ENCODE measurements around the gene LUC7L2.
"Not testable (repeated sequence)": the region's sequence is repeated elsewhere in the genome, so short reads cannot be mapped to it uniquely, and the experiment has no call there.

The LUC7L2 gene

DNA sequence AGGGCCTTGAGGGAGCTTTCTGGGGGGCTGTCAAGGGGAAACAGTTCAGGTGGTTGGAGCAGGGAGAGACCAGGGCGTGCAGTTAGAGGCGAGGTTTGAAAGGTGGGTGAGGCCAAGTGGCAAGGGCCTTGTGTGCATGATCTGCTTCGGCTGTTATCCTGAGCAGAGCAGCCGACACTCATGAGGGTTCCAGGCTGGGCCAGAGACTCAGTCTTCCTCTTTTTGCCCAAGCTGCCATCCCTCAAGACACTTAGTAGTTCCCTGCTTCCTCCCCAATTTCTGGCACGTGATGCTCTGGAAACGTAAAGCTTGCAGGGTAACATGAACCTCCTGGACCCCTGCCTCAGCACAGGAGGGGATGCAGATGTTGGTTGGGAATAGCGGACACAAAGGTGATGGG lies 79.7 kb downstream of the LUC7L2 start:
- H3K9ac ChIP-seq (ENCODE audit: low read length): no peak overlapping the region
- H3K27ac ChIP-seq (ENCODE audit: low read depth, low read length): no peak overlapping the region
- H3K4me3 ChIP-seq (ENCODE audit: low read length): no peak overlapping the region
- peaks cover under 1% of the 10 kb centered on the region for H3K4me1 ChIP-seq (ENCODE audit: control insufficient read depth, insufficient read depth, low read length)
- no peaks in the 10 kb centered on the region for H3K36me3 ChIP-seq (ENCODE audit: control insufficient read depth, insufficient read depth, low read length)
- no peaks in the 10 kb centered on the region for H3K27me3 ChIP-seq (ENCODE audit: control insufficient read depth, insufficient read depth, low read length)

DNA sequence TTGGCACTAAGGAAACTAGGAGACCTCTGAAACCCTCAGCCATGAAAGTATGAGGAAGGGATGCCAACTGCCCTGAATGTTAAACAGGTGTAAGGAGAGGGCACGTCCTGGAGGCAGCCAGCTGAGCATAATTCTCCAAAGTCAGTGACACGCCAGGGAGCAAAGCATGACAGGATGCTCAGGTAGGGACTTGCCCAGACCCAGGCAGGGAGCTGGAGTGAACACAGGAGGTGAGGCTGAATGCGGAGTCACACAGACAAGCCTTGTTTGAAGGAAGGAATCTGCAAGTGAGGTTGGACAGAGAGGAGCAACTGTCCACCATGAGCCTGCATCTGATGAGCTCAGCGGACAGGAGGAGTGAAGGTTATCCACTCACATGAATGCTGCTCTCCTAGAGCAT lies 82.3 kb downstream of the LUC7L2 start:
- no peak overlapping the region for H3K4me3 ChIP-seq (ENCODE audit: low read length)
- no peaks in the 10 kb centered on the region for H3K27me3 ChIP-seq (ENCODE audit: control insufficient read depth, insufficient read depth, low read length)
- H3K9ac ChIP-seq (ENCODE audit: low read length): no peak overlapping the region
- no peaks in the 10 kb centered on the region for H3K4me1 ChIP-seq (ENCODE audit: control insufficient read depth, insufficient read depth, low read length)
- H3K27ac ChIP-seq (ENCODE audit: low read depth, low read length): no peak overlapping the region
- no peaks in the 10 kb centered on the region for H3K36me3 ChIP-seq (ENCODE audit: control insufficient read depth, insufficient read depth, low read length)

DNA sequence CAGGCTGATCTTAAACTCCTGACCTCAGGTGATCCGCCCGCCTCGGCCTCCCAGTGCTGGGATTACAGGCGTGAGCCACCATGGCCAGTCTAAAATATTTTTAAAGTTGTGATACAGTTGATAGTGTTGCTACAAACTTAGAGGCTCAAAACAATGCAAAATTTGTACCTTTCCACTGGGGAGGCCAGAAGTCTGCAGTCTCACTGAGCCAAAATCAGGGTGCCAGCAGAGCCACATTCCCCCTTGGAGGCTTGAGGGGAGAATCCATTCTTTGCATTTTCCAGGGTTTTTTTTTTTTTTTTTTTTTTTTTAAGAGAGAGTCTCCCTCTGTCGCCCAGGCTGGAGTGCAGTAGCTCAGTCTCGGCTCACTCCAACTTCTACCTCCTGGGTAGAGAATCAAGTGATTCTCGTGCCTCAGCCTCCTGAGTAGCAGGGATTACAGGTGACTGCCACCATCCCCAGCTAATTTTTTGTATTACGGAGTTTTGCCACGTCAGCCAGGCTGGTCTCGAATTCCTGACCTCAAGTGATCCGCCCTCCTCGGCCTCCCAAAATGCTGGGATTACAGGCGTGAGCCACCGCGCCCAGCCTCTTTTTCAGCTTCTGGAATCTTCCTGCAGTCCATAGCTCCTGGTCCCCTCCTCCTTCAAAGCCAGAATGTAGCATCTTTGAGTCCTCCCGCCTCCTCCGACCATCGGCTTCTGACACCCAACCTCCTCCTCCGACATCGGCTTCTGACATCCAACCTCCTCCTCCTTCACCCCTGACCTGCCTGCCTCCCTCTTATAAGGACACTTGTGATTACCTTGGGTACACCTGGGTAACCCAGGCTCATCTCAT lies 86.6 kb downstream of the LUC7L2 start:
- H3K9ac ChIP-seq (ENCODE audit: low read length): no peak overlapping the region
- H3K36me3 ChIP-seq (ENCODE audit: control insufficient read depth, insufficient read depth, low read length): no peaks in the 10 kb centered on the region

DNA sequence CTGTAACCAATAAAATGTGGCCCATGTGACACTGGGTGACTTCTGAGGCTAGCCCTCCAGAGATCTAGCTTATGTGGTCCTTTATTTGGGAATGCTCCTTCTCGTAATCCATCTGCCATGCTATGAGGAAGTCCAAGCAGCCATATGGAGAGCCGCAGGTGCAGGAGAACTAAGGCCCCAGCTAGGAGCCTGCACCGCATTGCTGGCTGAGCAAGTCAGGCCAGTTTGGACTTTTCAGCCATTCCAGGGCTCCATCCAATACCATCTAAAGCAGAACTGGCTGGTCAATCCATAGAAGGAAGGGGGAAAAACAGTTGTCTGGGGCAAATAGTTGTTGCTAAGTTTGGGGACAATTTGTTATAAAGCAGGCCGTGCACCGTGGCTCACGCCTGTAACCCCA lies 91.2 kb downstream of the LUC7L2 start:
- no peak overlapping the region for H3K4me3 ChIP-seq (ENCODE audit: low read length)

More for the DNA sequence above, 86.6 kb downstream of the LUC7L2 start:
- H3K4me3 ChIP-seq (ENCODE audit: low read length): no peak overlapping the region
- no peak overlapping the region for H3K27ac ChIP-seq (ENCODE audit: low read depth, low read length)
- H3K4me1 ChIP-seq (ENCODE audit: control insufficient read depth, insufficient read depth, low read length): no peaks in the 10 kb centered on the region
- no peaks in the 10 kb centered on the region for H3K27me3 ChIP-seq (ENCODE audit: control insufficient read depth, insufficient read depth, low read length)

DNA sequence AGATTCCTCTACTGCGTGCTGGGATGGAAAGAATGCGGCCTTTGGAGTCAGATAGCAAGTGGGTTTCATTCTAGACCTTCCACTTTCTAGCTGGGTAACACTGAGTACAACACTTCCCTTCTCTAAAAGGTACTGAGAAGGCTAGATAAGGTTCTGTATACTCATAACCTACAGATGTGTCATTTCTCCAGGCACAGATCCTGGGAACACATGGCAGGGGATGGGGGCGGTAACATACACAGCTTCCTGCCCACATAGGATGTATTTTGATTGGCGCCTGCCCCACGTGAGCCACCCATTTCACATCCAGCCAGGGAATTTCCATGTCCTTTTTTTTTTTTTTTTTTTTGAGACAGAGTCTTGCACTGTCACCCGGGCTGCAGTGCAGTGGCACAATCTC lies 91.9 kb downstream of the LUC7L2 start:
- H3K4me1 ChIP-seq (ENCODE audit: control insufficient read depth, insufficient read depth, low read length): no peaks in the 10 kb centered on the region
- no peaks in the 10 kb centered on the region for H3K27me3 ChIP-seq (ENCODE audit: control insufficient read depth, insufficient read depth, low read length)
- H3K9ac ChIP-seq (ENCODE audit: low read length): no peak overlapping the region
- no peak overlapping the region for H3K27ac ChIP-seq (ENCODE audit: low read depth, low read length)
- H3K36me3 ChIP-seq (ENCODE audit: control insufficient read depth, insufficient read depth, low read length): no peaks in the 10 kb centered on the region
- H3K4me3 ChIP-seq (ENCODE audit: low read length): no peak overlapping the region

More for the DNA sequence above, 91.2 kb downstream of the LUC7L2 start:
- no peak overlapping the region for H3K27ac ChIP-seq (ENCODE audit: low read depth, low read length)
- H3K9ac ChIP-seq (ENCODE audit: low read length): no peak overlapping the region
- no peaks in the 10 kb centered on the region for H3K27me3 ChIP-seq (ENCODE audit: control insufficient read depth, insufficient read depth, low read length)
- no peaks in the 10 kb centered on the region for H3K4me1 ChIP-seq (ENCODE audit: control insufficient read depth, insufficient read depth, low read length)
- no peaks in the 10 kb centered on the region for H3K36me3 ChIP-seq (ENCODE audit: control insufficient read depth, insufficient read depth, low read length)

DNA sequence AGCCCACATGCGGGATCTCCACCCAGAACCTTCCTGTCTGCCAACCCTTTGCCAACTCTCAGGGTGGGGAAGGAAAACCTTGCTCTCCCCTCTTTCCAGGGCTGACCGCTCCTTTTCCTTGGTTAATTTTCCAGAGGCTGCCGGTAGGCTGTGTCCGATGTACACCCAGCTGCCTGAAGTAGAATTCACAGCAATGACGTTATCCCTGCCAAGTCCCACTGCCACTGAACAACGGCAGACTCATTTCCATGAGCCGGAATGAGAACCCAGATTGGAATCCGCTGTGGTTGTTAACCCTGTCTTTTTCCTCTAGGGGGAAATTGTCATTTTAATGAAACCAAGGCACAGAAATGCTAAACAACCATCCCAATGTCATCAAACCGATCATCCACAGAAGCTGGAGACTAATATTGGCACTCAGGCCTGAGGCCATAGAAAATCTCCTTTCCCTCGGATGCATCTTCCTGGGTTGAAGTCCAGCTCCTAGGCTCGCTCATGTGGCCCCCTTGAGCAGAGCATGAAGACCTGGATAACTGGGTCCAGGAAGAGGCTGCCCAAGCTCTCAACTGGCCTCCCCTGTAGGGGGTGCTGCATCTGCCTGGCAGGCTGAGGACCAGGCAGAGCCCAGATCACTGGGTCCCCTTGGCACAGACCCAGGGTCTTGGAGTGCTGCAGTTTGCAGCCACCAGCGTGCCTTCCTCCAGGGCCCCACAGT lies 93.4 kb downstream of the LUC7L2 start:
- H3K9ac ChIP-seq (ENCODE audit: low read length): no peak overlapping the region
- no peak overlapping the region for H3K4me3 ChIP-seq (ENCODE audit: low read length)
- H3K36me3 ChIP-seq (ENCODE audit: control insufficient read depth, insufficient read depth, low read length): no peaks in the 10 kb centered on the region
- H3K4me1 ChIP-seq (ENCODE audit: control insufficient read depth, insufficient read depth, low read length): no peaks in the 10 kb centered on the region
- no peaks in the 10 kb centered on the region for H3K27me3 ChIP-seq (ENCODE audit: control insufficient read depth, insufficient read depth, low read length)
- H3K27ac ChIP-seq (ENCODE audit: low read depth, low read length): no peak overlapping the region

DNA sequence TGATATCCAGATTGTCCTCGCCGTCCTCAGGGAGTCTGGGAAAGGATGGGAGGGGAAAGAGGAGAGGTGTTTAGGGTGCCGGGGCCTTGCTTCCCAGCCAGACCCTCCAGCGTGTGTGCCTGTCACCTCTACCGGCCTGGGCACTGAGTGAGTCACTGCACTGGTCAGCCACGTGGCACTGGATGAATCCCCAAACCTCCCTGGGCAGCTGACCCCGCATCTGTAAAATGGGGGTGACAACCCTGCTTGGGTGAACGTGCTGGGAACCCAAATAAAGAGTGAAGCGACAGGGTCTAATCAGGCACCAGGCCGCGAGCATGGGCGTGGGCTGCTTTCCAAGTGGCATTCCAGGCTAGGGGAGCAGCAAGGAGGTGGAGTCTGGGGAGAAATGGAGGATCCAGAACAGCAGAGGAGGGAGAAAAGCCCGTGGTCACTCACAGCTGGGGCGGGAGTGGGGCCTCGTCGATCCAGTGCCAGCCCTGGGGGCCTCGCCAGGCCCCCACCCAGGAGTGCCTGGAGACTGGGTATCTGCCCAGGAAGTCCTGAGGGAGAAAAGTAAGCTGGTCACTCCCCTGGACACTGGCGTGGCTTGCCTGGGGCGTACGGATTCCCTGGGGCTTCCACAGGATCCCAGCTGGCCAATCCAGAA lies 94.1 kb downstream of the LUC7L2 start:
- H3K27me3 ChIP-seq (ENCODE audit: control insufficient read depth, insufficient read depth, low read length): no peaks in the 10 kb centered on the region
- H3K9ac ChIP-seq (ENCODE audit: low read length): no peak overlapping the region
- H3K27ac ChIP-seq (ENCODE audit: low read depth, low read length): no peak overlapping the region
- H3K36me3 ChIP-seq (ENCODE audit: control insufficient read depth, insufficient read depth, low read length): no peaks in the 10 kb centered on the region
- no peaks in the 10 kb centered on the region for H3K4me1 ChIP-seq (ENCODE audit: control insufficient read depth, insufficient read depth, low read length)
- no peak overlapping the region for H3K4me3 ChIP-seq (ENCODE audit: low read length)

DNA sequence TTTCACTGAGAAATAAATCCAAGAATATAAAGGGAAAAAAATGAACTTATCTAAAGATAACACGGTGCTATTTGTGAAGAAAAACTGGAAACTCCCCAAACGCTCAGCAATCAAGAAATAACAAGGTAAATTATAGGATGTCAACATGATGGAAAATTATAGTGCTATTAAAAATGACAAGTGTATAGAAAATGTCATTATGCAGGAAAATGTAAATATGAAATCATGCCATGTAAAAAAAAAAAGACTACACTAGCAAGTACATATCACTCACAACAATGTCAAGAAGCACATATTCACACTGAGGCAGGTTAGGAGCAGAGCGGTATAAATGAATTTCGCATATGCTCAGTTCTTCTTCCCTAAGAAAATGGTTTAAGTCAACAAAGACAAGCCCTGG lies 96.1 kb downstream of the LUC7L2 start:
- H3K4me3 ChIP-seq (ENCODE audit: low read length): no peak overlapping the region
- H3K4me1 ChIP-seq (ENCODE audit: control insufficient read depth, insufficient read depth, low read length): no peaks in the 10 kb centered on the region
- H3K36me3 ChIP-seq (ENCODE audit: control insufficient read depth, insufficient read depth, low read length): no peaks in the 10 kb centered on the region
- no peaks in the 10 kb centered on the region for H3K27me3 ChIP-seq (ENCODE audit: control insufficient read depth, insufficient read depth, low read length)
- no peak overlapping the region for H3K9ac ChIP-seq (ENCODE audit: low read length)
- H3K27ac ChIP-seq (ENCODE audit: low read depth, low read length): no peak overlapping the region

DNA sequence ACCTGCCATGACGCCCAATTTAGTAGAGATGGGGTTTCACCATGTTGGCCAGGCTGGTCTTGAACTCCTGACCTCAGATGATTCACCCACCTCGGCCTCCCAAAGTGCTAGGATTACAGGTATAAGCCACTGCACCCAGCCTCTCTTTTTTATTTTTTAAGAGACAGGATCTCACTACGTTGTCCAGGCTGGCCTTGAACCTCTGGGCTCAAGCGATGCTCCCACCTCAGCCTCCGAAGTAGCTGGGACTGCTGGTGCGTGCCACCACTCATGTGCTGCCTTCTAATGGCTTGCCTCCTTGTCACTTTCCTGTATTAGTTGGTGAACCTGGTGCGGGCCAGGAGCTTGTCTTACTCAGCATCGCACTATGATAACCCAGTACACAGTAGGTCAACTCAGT lies 96.8 kb downstream of the LUC7L2 start:
- Histone ChIP-seq H3K9ac (ENCODE audit: low read length) (no peak overlapping the region), H3K4me1 (ENCODE audit: control insufficient read depth, insufficient read depth, low read length) (no peaks in the 10 kb centered on the region), H3K27me3 (ENCODE audit: control insufficient read depth, insufficient read depth, low read length) (no peaks in the 10 kb centered on the region), H3K4me3 (ENCODE audit: low read length) (no peak overlapping the region), H3K36me3 (ENCODE audit: control insufficient read depth, insufficient read depth, low read length) (no peaks in the 10 kb centered on the region), H3K27ac (ENCODE audit: low read depth, low read length) (no peak overlapping the region)

DNA sequence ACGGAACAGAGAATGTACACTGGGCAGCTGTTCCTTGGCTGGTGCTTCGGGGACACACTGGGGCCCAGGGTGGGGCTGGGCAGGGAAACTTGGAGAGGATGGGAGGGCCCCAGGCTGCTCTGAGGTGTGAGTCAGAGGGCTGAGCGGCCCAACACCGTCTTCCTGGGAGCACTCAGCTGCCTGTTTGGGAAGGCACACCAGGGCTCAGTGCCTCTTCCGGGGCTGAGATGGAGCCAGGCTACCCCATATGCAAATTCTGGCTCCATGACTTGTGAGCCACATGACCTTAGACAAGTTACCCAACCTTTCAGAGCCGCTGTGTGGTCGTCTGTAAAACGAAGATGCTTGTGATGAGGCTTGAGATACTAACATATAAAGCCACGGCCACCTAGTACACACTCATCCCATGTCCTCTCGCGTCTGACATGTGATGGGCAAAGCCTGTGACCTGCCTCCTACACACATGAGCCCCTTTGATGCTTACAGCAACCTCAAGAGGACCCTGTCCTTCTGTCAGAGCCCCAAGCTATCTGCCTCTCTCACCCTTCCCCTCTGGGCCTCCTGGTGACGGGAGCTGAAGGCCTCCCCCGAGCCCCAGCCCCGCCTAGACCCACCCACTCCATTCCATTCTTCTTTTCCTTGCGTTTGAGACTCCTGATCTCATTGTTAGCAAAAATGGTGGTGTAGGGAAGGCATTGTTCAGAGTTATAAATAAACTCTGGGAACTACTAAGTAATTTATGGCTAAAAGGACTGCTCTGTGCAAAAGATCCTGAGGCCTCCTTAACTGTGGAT lies 97.7 kb downstream of the LUC7L2 start:
- no peaks in the 10 kb centered on the region for H3K27me3 ChIP-seq (ENCODE audit: control insufficient read depth, insufficient read depth, low read length)
- no peaks in the 10 kb centered on the region for H3K36me3 ChIP-seq (ENCODE audit: control insufficient read depth, insufficient read depth, low read length)
- no peak overlapping the region for H3K27ac ChIP-seq (ENCODE audit: low read depth, low read length)
- no peaks in the 10 kb centered on the region for H3K4me1 ChIP-seq (ENCODE audit: control insufficient read depth, insufficient read depth, low read length)
- no peak overlapping the region for H3K4me3 ChIP-seq (ENCODE audit: low read length)
- H3K9ac ChIP-seq (ENCODE audit: low read length): no peak overlapping the region

DNA sequence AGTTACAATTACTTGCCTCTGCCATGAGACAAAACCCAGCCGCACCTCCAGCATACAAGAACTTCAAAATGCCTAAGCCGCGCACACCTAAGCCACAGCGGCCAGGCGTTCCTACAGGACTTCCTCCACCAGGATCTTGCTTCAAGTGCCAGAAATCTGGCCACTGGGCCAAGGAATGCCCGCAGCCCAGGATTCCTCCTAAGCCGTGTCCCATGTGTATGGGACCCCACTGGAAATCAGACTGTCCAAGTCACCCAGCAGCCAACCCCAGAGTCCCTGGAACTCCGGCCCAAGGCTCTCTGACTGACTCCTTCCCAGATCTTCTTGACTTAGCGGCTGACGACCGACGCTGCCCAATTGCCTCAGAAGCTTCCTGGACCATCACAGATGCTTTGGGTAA lies 103.7 kb downstream of the LUC7L2 start:
- H3K9ac ChIP-seq (ENCODE audit: low read length); H3K27ac ChIP-seq (ENCODE audit: low read depth, low read length); H3K4me1 ChIP-seq (ENCODE audit: control insufficient read depth, insufficient read depth, low read length); H3K27me3 ChIP-seq (ENCODE audit: control insufficient read depth, insufficient read depth, low read length); H3K36me3 ChIP-seq (ENCODE audit: control insufficient read depth, insufficient read depth, low read length); H3K4me3 ChIP-seq (ENCODE audit: low read length): not testable (repeated sequence)

DNA sequence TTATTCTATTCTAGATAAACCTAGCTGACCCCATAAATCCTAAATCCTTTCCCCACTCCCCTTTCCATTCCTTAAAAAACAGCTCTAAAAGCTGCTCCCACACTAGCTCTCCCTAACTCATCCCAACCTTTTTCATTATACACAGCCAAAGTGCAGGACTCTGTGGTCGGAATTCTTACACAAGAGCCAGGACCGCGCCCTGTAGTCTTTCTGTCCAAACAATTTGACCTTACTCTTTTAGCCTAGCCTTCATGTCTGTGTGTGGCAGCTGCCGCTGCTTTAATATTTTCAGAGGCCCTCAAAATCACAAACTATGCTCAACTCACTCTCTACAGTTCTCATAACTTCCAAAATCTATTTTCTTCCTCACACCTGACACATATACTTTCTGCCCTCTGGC lies 104.8 kb downstream of the LUC7L2 start:
- H3K9ac ChIP-seq (ENCODE audit: low read length); H3K4me3 ChIP-seq (ENCODE audit: low read length); H3K27ac ChIP-seq (ENCODE audit: low read depth, low read length); H3K36me3 ChIP-seq (ENCODE audit: control insufficient read depth, insufficient read depth, low read length); H3K27me3 ChIP-seq (ENCODE audit: control insufficient read depth, insufficient read depth, low read length); H3K4me1 ChIP-seq (ENCODE audit: control insufficient read depth, insufficient read depth, low read length): not testable (repeated sequence)
